Stimulated activated CD4-positive, alpha-beta T cell treated with anti-CD3 and anti-CD28 coated beads, Interleukin-12 subunit alpha, Interleukin-12 subunit beta, amount 100 ng/mL, for 48 hours (primary cell): Measurements from ENCODE around the gene PRR3.

Experiments used
- DNase-seq, 3 donors: peaks; one replicate each; pipeline ENCODE4 v3.0.0-alpha.2; 2020; ENCODE audit warnings: low read depth in 2 of 3, low spot score in 1 of 3

Gene PRR3

GRCh38 chr6:30570740-30571074, 13.6 kb downstream of the PRR3 start:
- no peak for DNase-seq

- peak; percentile 98 to 100 (median 100) for DNase-seq
Measured at GRCh38 chr6:30571075-30571761, 14.1 kb downstream of the PRR3 start, which contains the start of gene ABCF1. Gene ABCF1, plus strand, starts transcription at chr6:30571442. Its CDS starts 46 bp downstream, at chr6:30571488.

- no peak for DNase-seq
Measured at GRCh38 chr6:30571762-30572082, 14.6 kb downstream of the PRR3 start.

GRCh38 chr6:30572148-30572547, 15.1 kb downstream of the PRR3 start:
- no peak for DNase-seq

- DNase-seq = no peak
Measured at GRCh38 chr6:30573113-30573512, 16.0 kb downstream of the PRR3 start.

- DNase-seq = no peak
Measured at GRCh38 chr6:30578051-30578450, 21.0 kb downstream of the PRR3 start.

GRCh38 chr6:30583921-30584320, 26.8 kb downstream of the PRR3 start:
- DNase-seq = no peak

- DNase-seq = no peak
Measured at GRCh38 chr6:30589754-30590358, 32.8 kb downstream of the PRR3 start.

- DNase-seq = no peak
Measured at GRCh38 chr6:30590509-30590908, 33.4 kb downstream of the PRR3 start.

- DNase-seq = no peak
Measured at GRCh38 chr6:30591008-30591407, 33.9 kb downstream of the PRR3 start.

- no peak for DNase-seq
Measured at GRCh38 chr6:30592287-30592686, 35.2 kb downstream of the PRR3 start.

- DNase-seq = peak; percentile 59 to 90 (median 75)
Measured at GRCh38 chr6:30597315-30598144, 40.4 kb downstream of the PRR3 start.

GRCh38 chr6:30598912-30599624, 42.0 kb downstream of the PRR3 start:
- DNase-seq = no peak

- no peak for DNase-seq
Measured at GRCh38 chr6:30599625-30600324, 42.7 kb downstream of the PRR3 start.

- DNase-seq = no peak
Measured at GRCh38 chr6:30600451-30600961, 43.4 kb downstream of the PRR3 start.

GRCh38 chr6:30601436-30601814, 44.3 kb downstream of the PRR3 start:
- DNase-seq = no peak

- no peak for DNase-seq
Measured at GRCh38 chr6:30601815-30602641, 44.9 kb downstream of the PRR3 start.

- DNase-seq = no peak
Measured at GRCh38 chr6:30603961-30604360, 46.9 kb downstream of the PRR3 start.

- no peak for DNase-seq
Measured at GRCh38 chr6:30610065-30610464, 53.0 kb downstream of the PRR3 start.
